ENCODE measurements around the gene MRRF.

The MRRF gene

GRCh38 chr9:122226142-122226757 is 38.4 kb upstream of the MRRF start:
- TF ChIP-seq TAF1 (IDR thresholded peaks at IDR 0.05; ENCODE audit: borderline replicate concordance, insufficient read depth, low read length), result no peak
- no peak for TF ChIP-seq FOXP2 (optimal IDR thresholded peaks at IDR 0.05; ENCODE audit: borderline replicate concordance, extremely low read depth, extremely low read length, insufficient read depth)
- no peak for TF ChIP-seq POLR2AphosphoS5 (IDR thresholded peaks at IDR 0.05; ENCODE audit: low read depth, low read length)
- TF ChIP-seq SIN3A (IDR thresholded peaks at IDR 0.05; ENCODE audit: borderline replicate concordance, insufficient read depth, low read length), result no peak
- TF ChIP-seq REST (IDR thresholded peaks at IDR 0.05; ENCODE audit: insufficient read depth in 1 of 2, low read depth in 2 of 2, low read length in 2 of 2), result no peak

GRCh38 chr9:122226758-122227574 is 37.7 kb upstream of the MRRF start:
- TF ChIP-seq SIN3A (IDR thresholded peaks at IDR 0.05; ENCODE audit: borderline replicate concordance, insufficient read depth, low read length), result no peak
- no peak for TF ChIP-seq TAF1 (IDR thresholded peaks at IDR 0.05; ENCODE audit: borderline replicate concordance, insufficient read depth, low read length)
- TF ChIP-seq REST (IDR thresholded peaks at IDR 0.05; ENCODE audit: insufficient read depth in 1 of 2, low read depth in 2 of 2, low read length in 2 of 2), result no peak
- TF ChIP-seq POLR2AphosphoS5 (IDR thresholded peaks at IDR 0.05; ENCODE audit: low read depth, low read length), result no peak
- no peak for TF ChIP-seq FOXP2 (optimal IDR thresholded peaks at IDR 0.05; ENCODE audit: borderline replicate concordance, extremely low read depth, extremely low read length, insufficient read depth)

DNA sequence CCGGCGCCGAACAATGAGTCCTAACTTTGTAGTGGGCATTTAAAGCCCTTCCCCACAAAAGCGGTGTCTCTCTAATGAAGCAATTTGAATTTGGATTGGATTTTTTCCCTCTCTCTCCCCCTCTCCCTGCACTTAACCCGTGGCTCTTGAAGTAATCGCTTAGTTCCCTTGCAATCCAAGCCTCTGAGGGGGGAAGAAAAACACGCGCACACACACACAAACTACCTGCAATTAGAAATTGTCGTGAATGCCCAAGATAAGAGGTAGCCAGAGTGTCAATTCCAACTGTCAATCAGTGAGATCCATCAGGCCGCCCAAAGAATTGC is 37.1 kb upstream of the MRRF start:
- no peak for TF ChIP-seq TAF1 (IDR thresholded peaks at IDR 0.05; ENCODE audit: borderline replicate concordance, insufficient read depth, low read length)

- TF ChIP-seq FOXP2 (optimal IDR thresholded peaks at IDR 0.05; ENCODE audit: borderline replicate concordance, extremely low read depth, extremely low read length, insufficient read depth) (no peak), SIN3A (IDR thresholded peaks at IDR 0.05; ENCODE audit: borderline replicate concordance, insufficient read depth, low read length) (no peak), TAF1 (IDR thresholded peaks at IDR 0.05; ENCODE audit: borderline replicate concordance, insufficient read depth, low read length) (no peak), POLR2AphosphoS5 (IDR thresholded peaks at IDR 0.05; ENCODE audit: low read depth, low read length) (no peak), REST (IDR thresholded peaks at IDR 0.05; ENCODE audit: insufficient read depth in 1 of 2, low read depth in 2 of 2, low read length in 2 of 2) (no peak)
Measured at GRCh38 chr9:122228191-122228567, 36.5 kb upstream of the MRRF start.

- TF ChIP-seq SIN3A (IDR thresholded peaks at IDR 0.05; ENCODE audit: borderline replicate concordance, insufficient read depth, low read length) (no peak), TAF1 (IDR thresholded peaks at IDR 0.05; ENCODE audit: borderline replicate concordance, insufficient read depth, low read length) (no peak), FOXP2 (optimal IDR thresholded peaks at IDR 0.05; ENCODE audit: borderline replicate concordance, extremely low read depth, extremely low read length, insufficient read depth) (no peak), REST (IDR thresholded peaks at IDR 0.05; ENCODE audit: insufficient read depth in 1 of 2, low read depth in 2 of 2, low read length in 2 of 2) (no peak), POLR2AphosphoS5 (IDR thresholded peaks at IDR 0.05; ENCODE audit: low read depth, low read length) (no peak)
Measured at GRCh38 chr9:122228568-122229484, 35.9 kb upstream of the MRRF start, which contains the start of gene LHX6. TSS of gene LHX6 (minus strand) at chr9:122228957. CDS start at chr9:122228740, 217 bp downstream.
